Measurements from ENCODE around the gene PHLDB1.
"Not testable (repeated sequence)": the region's sequence is repeated elsewhere in the genome, so short reads cannot be mapped to it uniquely, and the experiment has no call there.

The PHLDB1 gene

DNA sequence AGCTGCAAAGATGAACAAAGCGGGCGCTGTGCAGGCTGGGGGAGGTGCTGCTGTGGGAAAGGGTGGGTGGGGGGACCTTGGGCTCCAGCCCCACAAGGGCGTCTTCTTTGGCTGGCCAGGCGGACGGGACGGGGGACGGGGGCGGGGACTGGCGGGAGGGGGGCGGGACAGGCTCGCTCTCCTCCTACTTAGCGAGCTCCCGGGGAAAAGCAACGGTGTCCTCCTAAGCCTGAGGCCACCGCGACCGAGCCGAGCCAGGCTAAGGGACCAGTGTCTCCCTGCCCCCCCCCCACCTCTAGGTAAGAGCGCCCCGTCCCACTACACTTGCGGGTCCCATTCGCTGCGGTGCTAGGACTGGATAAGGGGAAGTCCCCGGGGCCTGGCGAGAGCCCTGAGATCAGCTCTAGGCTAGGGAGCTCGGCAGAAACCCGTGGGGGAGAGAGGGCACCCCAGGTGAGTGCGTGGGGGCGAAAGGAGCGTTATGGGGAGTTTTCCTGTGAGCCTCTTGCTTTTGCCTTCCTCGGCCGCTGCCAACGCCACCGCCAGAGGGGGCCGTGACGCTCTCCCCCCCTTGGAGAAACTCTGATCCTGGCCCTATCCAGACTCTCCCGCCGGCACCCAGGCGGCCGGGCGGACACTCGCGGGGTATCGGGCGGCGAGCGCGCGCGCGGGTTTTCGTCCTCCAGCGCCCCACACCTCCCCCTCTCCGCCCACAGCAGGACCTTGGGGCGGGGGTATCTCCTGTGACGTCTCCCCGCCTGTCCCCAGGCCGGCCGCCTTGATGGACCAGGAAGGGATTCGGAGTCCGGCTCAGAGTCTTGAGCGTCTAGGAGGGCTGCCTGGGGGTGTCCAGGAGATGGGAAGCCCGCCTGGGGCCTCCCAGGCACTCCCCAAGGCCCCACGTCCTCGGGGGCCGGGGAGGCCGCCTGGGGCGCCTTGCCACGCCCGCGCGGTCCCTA, at the start of gene PHLDB1:
PHLDB1 (plus strand) TSS at position 215 of the 959 bp plus-strand sequence. CDS start 6,222 bp downstream, outside the sequence.
- DNase-seq (ENCODE audit: low read depth, low spot score): no peak

- DNase-seq (ENCODE audit: low read depth, low spot score): no peak
Measured at GRCh38 chr11:118560806-118561205, 46.6 kb upstream of the PHLDB1 start.

GRCh38 chr11:118565051-118565450, 42.4 kb upstream of the PHLDB1 start:
- no peak for DNase-seq (ENCODE audit: low read depth, low spot score)

DNA sequence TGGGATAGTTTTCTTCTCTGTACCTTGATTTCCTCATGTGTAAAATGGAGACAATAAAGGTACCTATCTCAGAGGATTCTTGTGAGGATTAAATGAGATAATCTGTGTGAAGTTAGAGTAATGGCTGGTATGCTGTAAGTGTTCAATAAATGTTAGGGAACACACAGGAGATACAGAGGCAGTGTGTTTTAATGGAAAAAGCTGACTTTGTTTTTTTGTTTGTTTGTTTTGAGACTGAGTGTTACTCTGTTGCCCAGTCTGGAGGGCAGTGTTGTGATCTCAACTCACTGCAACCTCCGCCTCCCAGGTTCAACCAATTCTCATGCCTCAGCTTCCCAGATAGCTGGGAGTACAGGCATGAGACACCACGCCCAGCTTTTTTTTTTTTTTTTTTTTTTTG, 37.7 kb upstream of the PHLDB1 start:
- no peak for DNase-seq (ENCODE audit: low read depth, low spot score)

DNA sequence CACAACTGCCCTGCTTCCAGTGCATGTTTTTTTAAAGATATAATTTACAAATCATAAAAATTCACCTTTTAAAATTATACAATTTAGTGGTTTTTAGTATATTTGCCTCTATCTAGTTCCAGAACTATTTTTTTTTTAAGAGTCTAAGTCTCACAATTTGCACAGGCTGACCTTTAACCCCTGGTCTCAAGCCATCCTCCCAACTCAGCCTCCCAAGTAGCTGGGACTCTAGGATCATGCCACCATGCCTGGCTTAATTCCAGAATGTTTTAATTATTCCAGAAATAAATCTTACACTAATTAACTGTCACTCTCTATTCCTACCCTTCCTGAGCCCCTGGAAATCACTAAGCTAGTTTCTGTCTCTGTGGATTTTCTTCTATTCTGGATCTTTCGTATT, 36.6 kb upstream of the PHLDB1 start:
- no peak for DNase-seq (ENCODE audit: low read depth, low spot score)

- not testable (repeated sequence) for DNase-seq (ENCODE audit: low read depth, low spot score)
Measured at GRCh38 chr11:118571701-118572060, 35.7 kb upstream of the PHLDB1 start.

GRCh38 chr11:118572061-118572980, 35.1 kb upstream of the PHLDB1 start, which contains the start of gene ARCN1:
ARCN1 (plus strand) TSS chr11:118572409; CDS start chr11:118572548, 139 bp downstream.
- peak; percentile 39 for DNase-seq (ENCODE audit: low read depth, low spot score)

- no peak for DNase-seq (ENCODE audit: low read depth, low spot score)
Measured at GRCh38 chr11:118572981-118573550, 34.3 kb upstream of the PHLDB1 start.

DNA sequence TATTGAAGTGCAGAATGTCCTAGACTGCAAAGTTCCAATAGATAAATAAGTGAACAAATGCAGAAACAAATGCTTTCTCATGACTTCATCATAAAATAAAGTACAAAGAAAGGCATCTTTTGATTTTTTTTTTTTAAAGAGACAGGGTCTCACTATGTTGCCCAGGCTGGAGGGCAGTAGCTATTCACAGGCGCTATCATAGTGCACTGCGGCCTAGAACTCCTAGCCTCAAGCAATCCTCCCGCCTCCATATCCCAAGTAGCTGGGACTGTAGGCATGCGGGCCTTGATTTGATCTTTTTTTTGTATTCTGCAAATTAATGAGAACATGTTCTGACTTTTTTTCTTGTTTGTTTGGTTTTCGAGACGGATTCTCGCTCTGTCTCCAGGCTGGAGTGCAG, 32.8 kb upstream of the PHLDB1 start:
- no peak for DNase-seq (ENCODE audit: low read depth, low spot score)

DNA sequence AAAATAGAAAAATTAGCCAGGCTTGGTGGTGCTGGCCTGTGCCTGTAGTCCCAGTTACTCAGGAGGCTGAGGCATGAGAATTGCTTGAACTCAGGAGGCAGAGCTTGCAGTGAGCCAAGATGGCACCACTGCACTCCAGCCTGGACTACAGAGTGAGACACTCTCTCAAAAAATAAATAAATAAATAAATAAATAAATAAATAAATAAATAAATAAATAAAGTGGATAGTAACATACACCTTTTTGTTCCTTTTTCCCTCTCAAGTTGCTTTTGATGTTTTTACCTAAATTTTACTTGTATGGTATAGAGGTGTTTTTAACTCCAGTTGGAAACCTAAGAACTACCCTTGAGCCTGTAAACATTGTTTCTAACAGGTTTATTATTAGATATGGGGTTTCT, 29.4 kb upstream of the PHLDB1 start:
- not testable (repeated sequence) for DNase-seq (ENCODE audit: low read depth, low spot score)

DNA sequence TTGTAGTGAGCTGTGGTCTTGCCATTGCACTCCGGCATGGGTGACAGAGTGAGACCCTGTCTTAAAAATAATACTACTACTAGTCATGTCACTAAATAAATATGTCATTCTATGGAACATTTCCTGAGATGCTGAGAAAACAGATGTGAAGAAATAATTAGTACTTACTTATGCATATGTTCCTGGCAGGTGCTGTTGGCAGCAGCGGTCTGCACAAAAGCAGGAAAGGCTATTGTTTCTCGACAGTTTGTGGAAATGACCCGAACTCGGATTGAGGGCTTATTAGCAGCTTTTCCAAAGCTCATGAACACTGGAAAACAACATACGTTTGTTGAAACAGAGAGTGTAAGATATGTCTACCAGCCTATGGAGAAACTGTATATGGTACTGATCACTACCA, 26.4 kb upstream of the PHLDB1 start:
- DNase-seq (ENCODE audit: low read depth, low spot score): no peak

DNA sequence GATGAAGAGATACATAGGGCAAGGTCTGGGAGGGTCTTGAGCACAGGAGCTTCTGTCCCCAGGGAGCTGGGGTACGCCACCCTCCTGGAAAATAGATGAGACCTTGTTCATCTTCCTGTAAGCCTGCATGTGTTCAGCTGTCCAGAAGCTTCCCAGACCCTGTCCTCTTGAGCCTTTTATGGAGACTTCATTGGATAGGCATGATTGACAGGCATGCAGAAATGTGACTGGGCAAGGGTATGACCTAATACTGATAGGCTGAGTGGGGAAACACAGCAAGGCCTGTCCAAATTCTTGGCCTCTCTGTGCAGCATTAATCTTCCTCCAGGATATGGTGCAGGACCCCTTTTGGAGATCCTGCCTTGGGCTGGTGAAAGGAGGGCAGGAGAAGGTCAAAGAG, 19.5 kb upstream of the PHLDB1 start:
- DNase-seq (ENCODE audit: low read depth, low spot score): no peak

DNA sequence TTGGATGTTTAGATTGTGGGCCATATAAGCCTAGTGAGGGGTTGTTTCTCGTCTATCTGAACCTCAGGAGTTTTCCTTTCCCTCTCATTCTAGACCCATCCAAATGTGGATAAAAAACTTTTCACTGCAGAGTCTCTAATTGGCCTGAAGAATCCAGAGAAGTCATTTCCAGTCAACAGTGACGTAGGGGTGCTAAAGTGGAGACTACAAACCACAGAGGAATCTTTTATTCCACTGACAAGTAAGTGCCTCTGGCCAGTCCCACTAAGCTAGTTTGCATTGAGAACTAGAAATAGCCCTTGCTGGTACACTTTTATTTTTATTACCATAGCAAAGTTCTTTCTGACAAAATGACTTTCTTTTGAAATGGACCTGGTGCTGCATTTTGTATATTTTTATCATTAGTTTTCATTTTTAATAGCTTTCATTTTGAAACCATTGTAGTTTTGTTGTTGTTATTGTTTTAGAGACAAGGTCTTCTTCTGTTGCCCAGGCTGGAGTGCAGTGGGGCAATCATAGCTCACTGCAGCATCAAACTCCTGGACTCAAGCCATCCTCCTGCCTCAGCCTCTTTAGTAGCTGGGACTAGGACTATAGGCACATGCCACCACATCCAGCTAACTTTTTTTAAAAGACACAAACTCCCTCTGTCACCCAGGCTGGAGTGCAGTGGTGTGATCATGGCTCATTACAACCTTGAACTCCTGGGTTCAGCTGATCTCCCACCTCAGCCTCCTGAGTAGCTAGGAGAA, 14.6 kb upstream of the PHLDB1 start:
- DNase-seq (ENCODE audit: low read depth, low spot score): no peak

GRCh38 chr11:118594984-118595383, 12.4 kb upstream of the PHLDB1 start:
- DNase-seq (ENCODE audit: low read depth, low spot score): not testable (repeated sequence)

- DNase-seq (ENCODE audit: low read depth, low spot score): no peak
Measured at GRCh38 chr11:118596224-118597146, 10.9 kb upstream of the PHLDB1 start.

- DNase-seq (ENCODE audit: low read depth, low spot score): no peak
Measured at GRCh38 chr11:118597556-118597955, 9.9 kb upstream of the PHLDB1 start.

GRCh38 chr11:118602331-118602730, 5.1 kb upstream of the PHLDB1 start:
- DNase-seq (ENCODE audit: low read depth, low spot score): no peak

GRCh38 chr11:118603709-118604108, 3.7 kb upstream of the PHLDB1 start:
- DNase-seq (ENCODE audit: low read depth, low spot score): not testable (repeated sequence)

DNA sequence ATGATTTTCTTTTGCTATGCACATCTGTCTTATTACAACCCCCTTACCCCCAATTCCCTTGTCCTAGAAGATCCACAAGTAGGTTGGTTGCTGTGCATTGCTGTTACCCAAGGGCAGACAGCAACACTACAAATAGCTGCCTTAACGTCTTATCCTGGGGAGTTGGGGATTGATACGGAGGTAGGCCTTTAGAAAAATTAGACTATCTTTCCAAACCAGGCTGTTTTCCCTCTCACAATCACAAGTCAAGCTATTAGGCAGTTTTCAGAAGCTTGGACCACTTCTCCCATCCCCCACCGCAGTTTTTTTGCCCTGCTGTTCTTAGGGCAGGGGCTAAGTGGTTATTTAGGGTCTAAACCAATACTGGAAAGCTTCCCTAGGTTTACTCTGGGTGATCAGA, 2.8 kb upstream of the PHLDB1 start:
- no peak for DNase-seq (ENCODE audit: low read depth, low spot score)

Data from brain pericyte (primary cell).